Measurements from ENCODE around the gene TBL1XR1. TPM values are rescaled to one million over a fixed set of nuclear protein-coding genes. Genes with fewer than 3 reads are reported as not detected.
"Not testable (repeated sequence)": the region's sequence is repeated elsewhere in the genome, so short reads cannot be mapped to it uniquely, and the experiment has no call there.

The TBL1XR1 gene
- total RNA-seq, 3 donors from 2014 or later: 141 to 161 (median 154) TPM

DNA sequence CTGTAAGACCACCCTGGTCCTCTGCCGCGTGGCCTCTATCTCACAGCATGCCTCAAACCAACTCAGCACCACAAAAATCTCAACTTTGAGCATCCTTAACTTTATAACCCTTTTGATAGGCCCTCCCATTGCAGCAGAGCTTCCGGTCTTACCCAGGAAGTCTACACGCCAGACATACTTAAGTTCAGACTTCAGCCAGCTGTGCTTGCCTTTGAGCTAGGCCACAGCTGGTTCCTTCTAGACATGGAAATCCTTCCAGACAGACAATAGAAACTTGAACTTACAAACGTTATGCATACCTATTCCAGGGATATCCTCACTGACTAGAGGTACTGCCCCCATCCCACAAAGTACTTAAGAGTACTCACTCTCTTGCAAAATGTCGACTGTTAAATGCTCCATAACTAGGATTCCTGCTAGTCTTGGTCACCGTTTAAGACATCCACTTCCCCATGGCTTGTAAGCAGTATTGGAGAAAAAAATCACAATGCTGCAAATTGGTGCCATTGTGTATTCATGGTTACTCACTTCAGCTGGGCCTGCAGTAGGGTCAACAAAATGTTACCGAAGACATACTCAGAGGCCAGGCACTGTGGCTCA lies 183.5 kb downstream of the TBL1XR1 start:
- no peaks in the 10 kb centered on the region for H3K9me3 Mint-ChIP-seq
- no peak for DNase-seq
- H3K36me3 Mint-ChIP-seq (ENCODE audit: insufficient read depth): peaks cover 3% of the 10 kb centered on the region
- no peaks in the 10 kb centered on the region for H3K27me3 Mint-ChIP-seq (ENCODE audit: low read depth)
- H3K4me1 Mint-ChIP-seq (ENCODE audit: low read depth): no peaks in the 10 kb centered on the region
- no peak overlapping the region for H3K4me3 Mint-ChIP-seq
- ATAC-seq: no peak

GRCh38 chr3:177005718-177006405 lies 191.4 kb downstream of the TBL1XR1 start:
- H3K27me3 Mint-ChIP-seq (ENCODE audit: low read depth): no peaks in the 10 kb centered on the region
- H3K9me3 Mint-ChIP-seq: peaks cover 18% of the 10 kb centered on the region
- H3K4me1 Mint-ChIP-seq (ENCODE audit: low read depth): no peaks in the 10 kb centered on the region
- no peaks in the 10 kb centered on the region for H3K36me3 Mint-ChIP-seq (ENCODE audit: insufficient read depth)
- no peak overlapping the region for H3K4me3 Mint-ChIP-seq
- DNase-seq (no peak), ATAC-seq (no peak)

GRCh38 chr3:177000159-177000558 lies 197.1 kb downstream of the TBL1XR1 start:
- not testable (repeated sequence) for H3K4me3 Mint-ChIP-seq; H3K4me1 Mint-ChIP-seq (ENCODE audit: low read depth); H3K36me3 Mint-ChIP-seq (ENCODE audit: insufficient read depth); ATAC-seq; DNase-seq; H3K27me3 Mint-ChIP-seq (ENCODE audit: low read depth)
- H3K9me3 Mint-ChIP-seq: peaks cover 12% of the 10 kb centered on the region

DNA sequence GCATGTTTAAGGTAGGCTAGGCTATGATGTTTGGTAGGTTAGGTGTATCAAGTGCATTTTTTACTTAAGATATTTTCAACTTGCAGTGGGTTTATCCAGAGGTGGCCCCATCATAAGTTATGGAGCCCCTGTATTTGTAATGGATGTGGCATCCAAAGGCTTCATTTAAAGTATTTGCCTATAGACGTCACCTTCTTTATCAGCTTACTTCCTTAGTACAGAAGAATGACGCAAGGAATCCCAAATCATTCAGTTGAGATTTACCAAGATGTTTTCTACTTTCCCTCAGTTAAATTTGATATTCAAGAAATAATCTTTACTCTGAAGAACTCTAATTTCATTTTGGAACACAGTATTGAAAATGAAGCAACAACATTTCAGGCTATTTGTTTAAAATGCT lies 201.3 kb downstream of the TBL1XR1 start:
- ATAC-seq: no peak
- Mint-ChIP-seq H3K36me3 (ENCODE audit: insufficient read depth) (peaks cover 8% of the 10 kb centered on the region), H3K9me3 (peaks cover 17% of the 10 kb centered on the region)

GRCh38 chr3:176994891-176995781 lies 202.1 kb downstream of the TBL1XR1 start:
- ATAC-seq: no peak
- H3K9me3 Mint-ChIP-seq: peaks cover 9% of the 10 kb centered on the region
- H3K27me3 Mint-ChIP-seq (ENCODE audit: low read depth): no peaks in the 10 kb centered on the region
- peaks cover 2% of the 10 kb centered on the region for H3K36me3 Mint-ChIP-seq (ENCODE audit: insufficient read depth)
- H3K4me3 Mint-ChIP-seq: no peak overlapping the region
- H3K4me1 Mint-ChIP-seq (ENCODE audit: low read depth): no peaks in the 10 kb centered on the region
- DNase-seq: no peak

More for the DNA sequence above, 201.3 kb downstream of the TBL1XR1 start:
- no peak for DNase-seq
- Mint-ChIP-seq H3K4me3 (no peak overlapping the region), H3K27me3 (ENCODE audit: low read depth) (no peaks in the 10 kb centered on the region), H3K4me1 (ENCODE audit: low read depth) (no peaks in the 10 kb centered on the region)

- no peak overlapping the region for H3K4me3 Mint-ChIP-seq
- no peaks in the 10 kb centered on the region for H3K36me3 Mint-ChIP-seq (ENCODE audit: insufficient read depth)
- no peak for ATAC-seq
- H3K4me1 Mint-ChIP-seq (ENCODE audit: low read depth): no peaks in the 10 kb centered on the region
- H3K9me3 Mint-ChIP-seq: peaks cover 8% of the 10 kb centered on the region
- DNase-seq: no peak
- H3K27me3 Mint-ChIP-seq (ENCODE audit: low read depth): no peaks in the 10 kb centered on the region
Observed at GRCh38 chr3:176994393-176994792, 202.9 kb downstream of the TBL1XR1 start.

DNA sequence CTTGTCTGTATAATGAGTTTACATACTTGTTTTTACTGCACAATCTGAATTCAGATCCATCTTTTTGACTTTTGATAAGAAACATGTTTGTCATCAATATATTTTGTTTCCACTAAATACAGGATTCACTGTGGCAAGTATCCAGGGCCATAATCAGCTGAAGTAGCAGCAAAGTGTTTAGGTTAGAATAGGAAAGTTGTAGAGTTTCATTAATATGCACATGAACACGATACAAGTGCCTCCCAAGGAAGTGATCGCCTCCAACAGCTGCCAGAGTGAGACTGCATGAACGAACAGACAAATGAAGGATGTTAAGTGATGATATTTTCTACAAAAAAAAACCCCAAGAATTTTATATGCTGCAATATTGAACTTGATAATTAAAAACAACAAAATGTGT lies 204.3 kb downstream of the TBL1XR1 start:
- H3K9me3 Mint-ChIP-seq: peaks cover 8% of the 10 kb centered on the region
- ATAC-seq: no peak
- H3K4me3 Mint-ChIP-seq: no peak overlapping the region
- DNase-seq: no peak
- no peaks in the 10 kb centered on the region for H3K36me3 Mint-ChIP-seq (ENCODE audit: insufficient read depth)
- H3K27me3 Mint-ChIP-seq (ENCODE audit: low read depth): no peaks in the 10 kb centered on the region
- no peaks in the 10 kb centered on the region for H3K4me1 Mint-ChIP-seq (ENCODE audit: low read depth)

DNA sequence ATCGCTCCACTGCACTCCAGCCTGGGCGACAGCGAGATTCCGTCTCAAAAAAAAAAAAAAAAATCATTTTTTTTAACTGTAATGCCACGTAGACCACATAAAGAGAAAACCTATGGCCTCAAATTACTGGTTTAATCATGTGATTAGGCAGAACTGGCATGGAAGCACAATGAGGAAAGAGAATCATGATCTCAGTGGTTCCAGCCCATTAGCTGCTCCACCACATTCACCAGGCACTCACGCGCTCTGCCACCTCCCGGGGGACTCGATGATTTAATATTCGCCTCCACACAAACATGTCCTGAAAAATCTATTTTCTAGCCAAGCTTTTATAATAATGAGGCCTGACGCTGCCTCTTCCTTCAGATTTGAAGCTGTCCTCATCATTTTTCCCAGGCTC lies 204.7 kb downstream of the TBL1XR1 start:
- ATAC-seq: no peak
- Mint-ChIP-seq H3K36me3 (ENCODE audit: insufficient read depth) (no peaks in the 10 kb centered on the region), H3K9me3 (peaks cover 8% of the 10 kb centered on the region), H3K4me1 (ENCODE audit: low read depth) (no peaks in the 10 kb centered on the region), H3K4me3 (no peak overlapping the region), H3K27me3 (ENCODE audit: low read depth) (no peaks in the 10 kb centered on the region)
- no peak for DNase-seq

DNA sequence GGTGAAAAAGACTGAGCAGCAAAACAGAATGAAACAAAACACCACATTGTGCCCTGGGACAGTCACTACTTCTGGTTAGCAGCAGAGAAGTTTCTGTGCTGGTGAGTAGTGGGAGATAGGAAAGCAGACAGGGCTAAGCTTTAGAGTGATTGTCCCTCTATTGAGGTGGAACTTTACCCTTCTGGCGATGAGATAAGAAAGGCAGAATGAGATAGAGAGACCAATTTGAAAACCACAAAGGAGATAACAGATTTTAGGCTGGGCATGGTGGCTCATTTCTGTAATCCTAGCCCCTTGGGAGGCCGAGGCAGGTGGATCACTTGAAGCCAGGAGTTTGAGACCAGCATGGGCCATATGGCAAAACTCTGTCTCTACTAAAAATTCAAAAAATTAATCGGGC lies 208.5 kb downstream of the TBL1XR1 start:
- Mint-ChIP-seq H3K4me1 (ENCODE audit: low read depth) (no peaks in the 10 kb centered on the region), H3K9me3 (peaks cover 8% of the 10 kb centered on the region), H3K36me3 (ENCODE audit: insufficient read depth) (no peaks in the 10 kb centered on the region), H3K4me3 (no peak overlapping the region), H3K27me3 (ENCODE audit: low read depth) (no peaks in the 10 kb centered on the region)
- ATAC-seq: no peak
- DNase-seq: no peak

- Mint-ChIP-seq H3K27me3 (ENCODE audit: low read depth) (no peaks in the 10 kb centered on the region), H3K9me3 (peaks cover 8% of the 10 kb centered on the region), H3K36me3 (ENCODE audit: insufficient read depth) (no peaks in the 10 kb centered on the region), H3K4me3 (no peak overlapping the region), H3K4me1 (ENCODE audit: low read depth) (no peaks in the 10 kb centered on the region)
- DNase-seq: no peak
- ATAC-seq: no peak
Observed at GRCh38 chr3:176987901-176988650, 209.2 kb downstream of the TBL1XR1 start.

- no peak overlapping the region for H3K4me3 Mint-ChIP-seq
- no peaks in the 10 kb centered on the region for H3K36me3 Mint-ChIP-seq (ENCODE audit: insufficient read depth)
- peaks cover 7% of the 10 kb centered on the region for H3K9me3 Mint-ChIP-seq
- no peaks in the 10 kb centered on the region for H3K27me3 Mint-ChIP-seq (ENCODE audit: low read depth)
- no peak for ATAC-seq
- H3K4me1 Mint-ChIP-seq (ENCODE audit: low read depth): no peaks in the 10 kb centered on the region
- DNase-seq: no peak
Observed at GRCh38 chr3:176978441-176978840, 218.8 kb downstream of the TBL1XR1 start.

GRCh38 chr3:176977331-176977730 lies 220.0 kb downstream of the TBL1XR1 start:
- Mint-ChIP-seq H3K4me1 (ENCODE audit: low read depth) (no peaks in the 10 kb centered on the region), H3K9me3 (peaks cover 6% of the 10 kb centered on the region), H3K27me3 (ENCODE audit: low read depth) (no peaks in the 10 kb centered on the region), H3K36me3 (ENCODE audit: insufficient read depth) (no peaks in the 10 kb centered on the region), H3K4me3 (no peak overlapping the region)
- ATAC-seq: no peak
- DNase-seq: no peak

DNA sequence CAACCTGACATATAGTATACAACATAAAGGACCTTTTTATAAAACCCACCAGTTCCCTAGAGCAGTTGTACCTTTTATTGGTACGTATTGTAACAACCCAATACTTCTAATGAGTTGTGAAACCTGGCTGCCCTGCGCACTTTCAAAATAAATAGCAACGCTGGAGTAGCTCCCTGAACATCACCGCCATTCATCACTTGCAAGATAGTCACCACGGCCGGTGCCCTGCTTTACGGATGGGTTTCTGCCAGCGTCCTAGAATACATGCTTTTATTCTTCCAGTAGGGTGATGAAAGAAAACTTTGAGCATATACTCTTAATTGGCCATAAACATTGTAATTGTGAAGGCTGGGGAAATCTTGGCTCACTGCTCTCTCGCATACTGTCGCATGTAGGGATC lies 220.7 kb downstream of the TBL1XR1 start:
- Mint-ChIP-seq H3K36me3 (ENCODE audit: insufficient read depth) (no peaks in the 10 kb centered on the region), H3K9me3 (no peaks in the 10 kb centered on the region), H3K4me1 (ENCODE audit: low read depth) (no peaks in the 10 kb centered on the region), H3K27me3 (ENCODE audit: low read depth) (no peaks in the 10 kb centered on the region), H3K4me3 (no peak overlapping the region)
- DNase-seq (no peak), ATAC-seq (no peak)

- Mint-ChIP-seq H3K4me1 (ENCODE audit: low read depth) (no peaks in the 10 kb centered on the region), H3K4me3 (no peak overlapping the region), H3K27me3 (ENCODE audit: low read depth) (no peaks in the 10 kb centered on the region), H3K36me3 (ENCODE audit: insufficient read depth) (no peaks in the 10 kb centered on the region), H3K9me3 (no peaks in the 10 kb centered on the region)
- ATAC-seq (no peak), DNase-seq (no peak)
Observed at GRCh38 chr3:176974279-176974678, 223.0 kb downstream of the TBL1XR1 start.

Data from activated T-cell treated with anti-CD3 and anti-CD28 coated beads, Interleukin-2, amount 50 U/mL, for 4 hours (primary cell).